Upper lobe of left lung (tissue), 6 donors: ENCODE results near the gene PGK1. TPM values are rescaled to one million over a fixed set of nuclear protein-coding genes. Genes with fewer than 3 reads are reported as not detected.
A peak's percentile ranks its signal among the peaks of the same experiment; 100 is the strongest.
"Not testable (repeated sequence)": the region's sequence is repeated elsewhere in the genome, so short reads cannot be mapped to it uniquely, and the experiment has no call there.

Source experiments
- ATAC-seq, 2 donors: fragments of 200-7000 bp; cut with Tn5 transposase; one replicate each; pipeline ENCODE4 v1.9.1; 2022; ENCODE audit warnings: mild to moderate bottlenecking in 2 of 2, moderate library complexity in 2 of 2; ENCODE audit not compliant: low FRiP score in 2 of 2
- DNase-seq, 2 donors: peaks; one replicate each; pipeline ENCODE4 v3.0.0-alpha.2; 2019 to 2020
- H3K27ac ChIP-seq, 4 donors: fragments of 200-600 bp; sonication (generic); one replicate each; pipeline ENCODE4 v1.5.1; 2016 to 2019
- H3K27me3 ChIP-seq, 4 donors: fragments of 200-600 bp; sonication (generic); one replicate each; pipeline ENCODE4 v1.5.1; 2017 to 2019
- H3K36me3 ChIP-seq, 4 donors: fragments of 200-600 bp; sonication (generic); one replicate each; pipeline ENCODE4 v1.5.1; 2016 to 2019
- H3K4me1 ChIP-seq, 4 donors: fragments of 200-600 bp; sonication (generic); one replicate each; pipeline ENCODE4 v1.5.1; 2018 to 2019
- H3K4me3 ChIP-seq, 4 donors: fragments of 200-600 bp; sonication (generic); one replicate each; pipeline ENCODE4 v1.5.1; 2017 to 2019; ENCODE audit warnings: mild to moderate bottlenecking in 2 of 4, moderate library complexity in 1 of 4
- H3K9me3 ChIP-seq, 4 donors: fragments of 200-600 bp; sonication (generic); one replicate each; pipeline ENCODE4 v1.5.1; 2018 to 2019
- EP300 ChIP-seq, 4 donors: sonication (generic); formaldehyde crosslinking; IDR thresholded peaks; one replicate each; pipeline ENCODE4 v1.5.1; 2017; ENCODE audit warnings: antibody characterized with exemption in 4 of 4, control low read depth in 2 of 4
- POLR2A ChIP-seq, 4 donors: fragments of 450-650 bp; IDR thresholded peaks; one replicate each; pipeline ENCODE4 v1.5.1; 2016 to 2017; ENCODE audit warnings: antibody characterized with exemption in 4 of 4, mild to moderate bottlenecking in 2 of 4
- POLR2AphosphoS5 ChIP-seq, 2 donors: sonication (generic); formaldehyde crosslinking; IDR thresholded peaks; one replicate each; pipeline ENCODE4 v1.5.1; 2017; ENCODE audit warnings: antibody characterized with exemption in 2 of 2
- WGBS, 2 donors: methylation state at CpG; one replicate each; pipeline ENCODE4 v1.1.5; 2017 to 2018; 5-methylcytosine and 5-hydroxymethylcytosine counted together
- total RNA-seq, 6 donors: library from RNA; depleted of rRNA in 4 of 6; stranded (reverse); fragments of >200 nt in 4 of 6; gene quantifications; one replicate each; pipeline versions ENCODE4 v1.1.0 to v1.2.1, GENCODE V29; 2016 to 2021
- TF ChIP-seq, protein P1 (sequence below), 6 experiments: fragments of 450-650 bp in 4 of 6; fragments of 200-600 bp in 2 of 6; sonication (generic) in 2 of 6; IDR thresholded peaks; one replicate each; pipeline ENCODE4 v1.5.1; 2016 to 2019; ENCODE audit warnings: antibody characterized with exemption in 6 of 6
- donor health status: DM: no; HTN: no; CAD: no; lungs with moderate emphysema.
- donor health status: DM: no; HTN: yes; CAD: no; lungs with severe emphysema.

The PGK1 gene
- total RNA-seq = 100 to 1,000 TPM in 5 of 6 donors, 10 to 100 TPM in 1; 57.6 to 295 (median 170) TPM

DNA sequence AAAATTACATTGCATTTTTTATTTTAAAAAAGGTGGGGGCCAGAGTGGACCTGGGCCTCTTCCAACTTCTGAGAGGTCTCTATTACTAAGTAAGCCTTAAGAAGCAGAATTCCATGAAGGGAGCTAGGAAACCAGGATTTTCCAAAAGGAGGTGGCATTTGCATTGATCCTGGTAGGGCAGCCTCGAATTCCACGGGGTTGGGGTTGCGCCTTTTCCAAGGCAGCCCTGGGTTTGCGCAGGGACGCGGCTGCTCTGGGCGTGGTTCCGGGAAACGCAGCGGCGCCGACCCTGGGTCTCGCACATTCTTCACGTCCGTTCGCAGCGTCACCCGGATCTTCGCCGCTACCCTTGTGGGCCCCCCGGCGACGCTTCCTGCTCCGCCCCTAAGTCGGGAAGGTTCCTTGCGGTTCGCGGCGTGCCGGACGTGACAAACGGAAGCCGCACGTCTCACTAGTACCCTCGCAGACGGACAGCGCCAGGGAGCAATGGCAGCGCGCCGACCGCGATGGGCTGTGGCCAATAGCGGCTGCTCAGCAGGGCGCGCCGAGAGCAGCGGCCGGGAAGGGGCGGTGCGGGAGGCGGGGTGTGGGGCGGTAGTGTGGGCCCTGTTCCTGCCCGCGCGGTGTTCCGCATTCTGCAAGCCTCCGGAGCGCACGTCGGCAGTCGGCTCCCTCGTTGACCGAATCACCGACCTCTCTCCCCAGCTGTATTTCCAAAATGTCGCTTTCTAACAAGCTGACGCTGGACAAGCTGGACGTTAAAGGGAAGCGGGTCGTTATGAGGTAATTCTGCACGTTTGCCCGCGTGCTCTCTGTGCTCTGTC lies at the start of gene PGK1:
Gene PGK1, plus strand, starts transcription at position 626 of the 824 bp plus-strand sequence. Its CDS starts 93 bp downstream, at position 719.
- TF ChIP-seq, protein P1, sequence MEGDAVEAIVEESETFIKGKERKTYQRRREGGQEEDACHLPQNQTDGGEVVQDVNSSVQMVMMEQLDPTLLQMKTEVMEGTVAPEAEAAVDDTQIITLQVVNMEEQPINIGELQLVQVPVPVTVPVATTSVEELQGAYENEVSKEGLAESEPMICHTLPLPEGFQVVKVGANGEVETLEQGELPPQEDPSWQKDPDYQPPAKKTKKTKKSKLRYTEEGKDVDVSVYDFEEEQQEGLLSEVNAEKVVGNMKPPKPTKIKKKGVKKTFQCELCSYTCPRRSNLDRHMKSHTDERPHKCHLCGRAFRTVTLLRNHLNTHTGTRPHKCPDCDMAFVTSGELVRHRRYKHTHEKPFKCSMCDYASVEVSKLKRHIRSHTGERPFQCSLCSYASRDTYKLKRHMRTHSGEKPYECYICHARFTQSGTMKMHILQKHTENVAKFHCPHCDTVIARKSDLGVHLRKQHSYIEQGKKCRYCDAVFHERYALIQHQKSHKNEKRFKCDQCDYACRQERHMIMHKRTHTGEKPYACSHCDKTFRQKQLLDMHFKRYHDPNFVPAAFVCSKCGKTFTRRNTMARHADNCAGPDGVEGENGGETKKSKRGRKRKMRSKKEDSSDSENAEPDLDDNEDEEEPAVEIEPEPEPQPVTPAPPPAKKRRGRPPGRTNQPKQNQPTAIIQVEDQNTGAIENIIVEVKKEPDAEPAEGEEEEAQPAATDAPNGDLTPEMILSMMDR (IDR thresholded peaks at IDR 0.05) = no peak
- TF ChIP-seq EP300 (IDR thresholded peaks at IDR 0.05) (peak; percentile 63 to 67 (median 64)), POLR2AphosphoS5 (IDR thresholded peaks at IDR 0.05) (peak; percentile 91 to 94), POLR2A (IDR thresholded peaks at IDR 0.05) (peak in 3 of 4 donors; percentile 69 to 95 (median 93))
- peak; percentile 98 to 99 for ATAC-seq
- 61% methylated on average over 72 of the region's 72 CpGs; no CpG with 5 or more reads in 1 of the 2 donors for WGBS, 2 donors
- no peaks in the 10 kb centered on the region for H3K9me3 ChIP-seq
- peak within 1 kb of the TSS; percentile 66 to 77 (median 72) for H3K4me3 ChIP-seq
- H3K27me3 ChIP-seq = no peaks in the 10 kb centered on the region
- peak; percentile 95 to 99 for DNase-seq
- H3K27ac ChIP-seq = peak within 1 kb of the TSS; percentile 94 to 97 (median 95)
- peaks cover 16 to 33% (median 25%) of the 10 kb centered on the region in 4 donors for H3K4me1 ChIP-seq
- no peaks in the 10 kb centered on the region for H3K36me3 ChIP-seq

DNA sequence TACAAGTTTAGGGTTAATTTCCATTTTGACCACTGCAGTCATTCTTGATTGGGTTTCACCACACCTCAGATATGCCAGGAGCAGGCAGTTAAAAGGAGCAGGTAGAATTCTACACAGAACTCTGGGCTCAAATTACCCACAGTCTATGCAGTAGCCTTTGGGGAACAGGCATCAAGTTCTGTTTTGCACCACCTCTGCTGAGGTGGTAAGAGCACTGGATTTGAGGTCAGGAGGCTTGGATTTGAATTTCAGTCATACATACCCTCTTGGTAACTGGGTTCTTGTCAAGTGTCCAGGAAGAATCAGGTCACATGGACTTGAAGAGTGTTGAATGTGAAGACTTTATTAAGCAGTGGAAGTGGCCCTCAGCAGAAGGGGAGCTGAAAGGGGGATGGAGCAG lies 40.4 kb upstream of the PGK1 start:
- no peak for TF ChIP-seq POLR2AphosphoS5 (IDR thresholded peaks at IDR 0.05)
- TF ChIP-seq EP300 (IDR thresholded peaks at IDR 0.05) = no peak
- TF ChIP-seq, protein P1 (IDR thresholded peaks at IDR 0.05) = no peak
- TF ChIP-seq POLR2A (IDR thresholded peaks at IDR 0.05) = no peak
- ATAC-seq = no peak

GRCh38 chrX:78064152-78064551 lies 39.9 kb upstream of the PGK1 start:
- TF ChIP-seq POLR2AphosphoS5 (IDR thresholded peaks at IDR 0.05) = no peak
- TF ChIP-seq POLR2A (IDR thresholded peaks at IDR 0.05) = no peak
- TF ChIP-seq EP300 (IDR thresholded peaks at IDR 0.05) = no peak
- TF ChIP-seq, protein P1 (IDR thresholded peaks at IDR 0.05) = no peak
- H3K4me3 ChIP-seq = no peak overlapping the region
- H3K27ac ChIP-seq = no peak overlapping the region
- H3K36me3 ChIP-seq = no peaks in the 10 kb centered on the region
- WGBS, 2 donors = 57 to 100% methylated on average over 3 to 4 of the region's 4 CpGs
- DNase-seq = no peak
- H3K27me3 ChIP-seq = no peaks in the 10 kb centered on the region
- peaks cover 0 to 5% (median 0%) of the 10 kb centered on the region in 4 donors for H3K9me3 ChIP-seq
- no peaks in the 10 kb centered on the region for H3K4me1 ChIP-seq
- no peak for ATAC-seq

More for the DNA sequence above, 40.4 kb upstream of the PGK1 start:
- no peak for DNase-seq
- Histone ChIP-seq H3K36me3 (no peaks in the 10 kb centered on the region), H3K27ac (no peak overlapping the region), H3K27me3 (no peaks in the 10 kb centered on the region), H3K4me1 (no peaks in the 10 kb centered on the region), H3K4me3 (no peak overlapping the region), H3K9me3 (peaks cover 0 to under 1% (median 0%) of the 10 kb centered on the region in 4 donors)

GRCh38 chrX:78064698-78065601 lies 39.1 kb upstream of the PGK1 start:
- H3K36me3 ChIP-seq, H3K27me3 ChIP-seq, H3K4me1 ChIP-seq, DNase-seq, H3K9me3 ChIP-seq, H3K4me3 ChIP-seq: not testable (repeated sequence)
- peak in 1 of 2 donors; percentile 52 for ATAC-seq
- H3K27ac ChIP-seq = peak overlapping the region in 3 of 4 donors; percentile 10 to 35 (median 13)
- WGBS, 2 donors = 74 to 92% methylated on average over 5 to 6 of the region's 6 CpGs

DNA sequence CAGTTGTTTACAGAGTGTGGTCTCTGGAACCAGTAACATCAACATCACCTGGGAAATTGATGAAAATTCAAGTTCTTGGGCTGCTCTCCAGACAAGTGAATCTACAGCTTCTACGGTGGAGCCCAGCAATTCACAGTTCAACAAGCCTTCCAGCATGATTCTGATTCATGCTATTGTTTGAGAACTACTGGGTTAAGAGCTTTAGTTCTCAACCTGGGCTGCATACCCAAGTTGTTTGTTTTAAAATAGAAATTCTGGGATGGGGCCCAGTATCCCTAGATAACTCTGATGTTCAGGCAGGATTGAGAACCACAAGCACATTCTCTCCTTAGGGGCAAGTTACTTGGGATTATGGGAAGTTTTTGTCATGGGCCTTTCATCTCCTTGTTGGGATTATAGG lies 37.9 kb upstream of the PGK1 start:
- no peak for DNase-seq
- no peaks in the 10 kb centered on the region for H3K36me3 ChIP-seq
- TF ChIP-seq, protein P1 (IDR thresholded peaks at IDR 0.05) = no peak
- TF ChIP-seq EP300 (IDR thresholded peaks at IDR 0.05) = no peak
- TF ChIP-seq POLR2A (IDR thresholded peaks at IDR 0.05) = no peak
- TF ChIP-seq POLR2AphosphoS5 (IDR thresholded peaks at IDR 0.05) = no peak

More for the DNA sequence above, 37.9 kb upstream of the PGK1 start:
- 57 to 65% methylated on average over 1 of the region's 1 CpG for WGBS, 2 donors
- no peaks in the 10 kb centered on the region for H3K4me1 ChIP-seq
- H3K27me3 ChIP-seq = no peaks in the 10 kb centered on the region
- ATAC-seq = no peak
- no peak overlapping the region for H3K4me3 ChIP-seq
- no peak overlapping the region for H3K27ac ChIP-seq
- H3K9me3 ChIP-seq = peaks cover 0 to 7% (median 0%) of the 10 kb centered on the region in 4 donors
